HCT116 (cell line): Measurements from ENCODE around the gene CORO2B. TPM values are rescaled to one million over a fixed set of nuclear protein-coding genes. Genes with fewer than 3 reads are reported as not detected.

Experiments
- ATAC-seq: fragments of 200-7000 bp; cut with Tn5 transposase; 2 replicates; pipeline ENCODE4 v1.9.1; 2020; ENCODE audit warnings: mild to moderate bottlenecking, moderate library complexity
- BruUV-seq: library from RNA; stranded (reverse); fragments of 400-500 nt; replicated peaks from 2 replicates; lab custom pipeline; 2021; lab: Mats Ljungman, UMichigan
- CTCF ChIA-PET: fragments of 300-600 bp; sonication (Branson Sonifier 250); formaldehyde crosslinking; loops from one replicate; lab custom pipeline; 2021; ENCODE audit warnings: antibody characterized with exemption; lab: Charles Lee
- POLR2A ChIA-PET: fragments of 300-600, 350-600 bp; sonication (Branson Sonifier 250); formaldehyde crosslinking; loops from one replicate; lab custom pipeline; 2021; ENCODE audit warnings: antibody characterized with exemption; lab: Charles Lee
- RAD21 ChIA-PET, 2 experiments: fragments of 300-600 bp; sonication (Branson Sonifier 250); formaldehyde crosslinking; loops; one replicate each; lab custom pipeline; 2023; ENCODE audit warnings: low total read pairs in 2 of 2; ENCODE audit not compliant: uncharacterized antibody in 2 of 2, unreplicated experiment in 2 of 2, low non-redundant PET in 1 of 2; lab: Charles Lee
- DNase-seq: peaks from one replicate; pipeline ENCODE4 v3.0.0-alpha.2; 2010; ENCODE audit warnings: low read depth, low spot score
- H2AFZ ChIP-seq: fragments of 200-600 bp; shearing (Covaris generic), sonication (generic); 2 replicates; pipeline ENCODE4 v1.6.1; 2017; ENCODE audit warnings: low read depth, mixed run types, mixed read lengths, antibody characterized with exemption, low read length; ENCODE audit not compliant: poor library complexity, severe bottlenecking
- H3K27ac ChIP-seq: 2 replicates; pipeline ENCODE4 v1.5.1; 2012; ENCODE audit warnings: low read depth, low read length
- H3K27me3 ChIP-seq: fragments of 200-600 bp; sonication (generic); 2 replicates; pipeline ENCODE4 v1.6.1; 2016; ENCODE audit warnings: mixed run types, low read length, mixed read lengths; ENCODE audit not compliant: insufficient read depth
- H3K36me3 ChIP-seq, 2 experiments: fragments of 200-500 bp in 1 of 2; fragments of 200-600 bp in 1 of 2; sonication (Bioruptor generic) in 1 of 2; sonication (generic) in 1 of 2; 2 replicates each; pipeline versions ENCODE4 v1.5.1 to v1.6.1; 2014 to 2016; ENCODE audit warnings: low read length in 2 of 2, inconsistent platforms in 1 of 2, mixed read lengths in 1 of 2, mixed run types in 1 of 2; ENCODE audit not compliant: insufficient read depth in 2 of 2, control insufficient read depth in 1 of 2
- H3K4me1 ChIP-seq, 2 experiments: fragments of 200-600 bp in 1 of 2; sonication (generic) in 1 of 2; 2 replicates each; pipeline versions ENCODE4 v1.5.1 to v1.6.1; 2012 to 2017; ENCODE audit warnings: low read length in 2 of 2, inconsistent platforms in 1 of 2, mild to moderate bottlenecking in 1 of 2, mixed read lengths in 1 of 2, mixed run types in 1 of 2, moderate library complexity in 1 of 2; ENCODE audit not compliant: insufficient read depth in 2 of 2, control insufficient read depth in 1 of 2
- H3K4me2 ChIP-seq: fragments of 200-600 bp; sonication (generic); 2 replicates; pipeline ENCODE4 v1.6.1; 2017; ENCODE audit warnings: mixed run types, low read length, mixed read lengths
- H3K4me3 ChIP-seq, 2 experiments: fragments of 200-600 bp in 1 of 2; sonication (generic) in 1 of 2; replicated peaks in 1 of 2; 2 replicates each; pipeline ENCODE4 v1.5.1; 2011 to 2016; ENCODE audit warnings: low read length in 2 of 2, control low read depth in 1 of 2, low read depth in 1 of 2, mild to moderate bottlenecking in 1 of 2, mixed read lengths in 1 of 2, mixed run types in 1 of 2
- H3K79me2 ChIP-seq: fragments of 200-600 bp; sonication (generic); 2 replicates; pipeline ENCODE4 v1.6.1; 2017; ENCODE audit warnings: mild to moderate bottlenecking, mixed run types, low read length, moderate library complexity, mixed read lengths; ENCODE audit not compliant: insufficient read depth
- H3K9ac ChIP-seq: fragments of 200-600 bp; sonication (generic); 2 replicates; pipeline ENCODE4 v1.6.1; 2016; ENCODE audit warnings: low read length, mixed read lengths
- H3K9me2 ChIP-seq: fragments of 200-600 bp; sonication (generic), shearing (Covaris generic); 2 replicates; pipeline ENCODE4 v1.6.1; 2017; ENCODE audit warnings: mixed run types, mild to moderate bottlenecking, moderate library complexity; ENCODE audit not compliant: insufficient read depth
- H3K9me3 ChIP-seq, 2 experiments: fragments of 200-500 bp in 1 of 2; fragments of 200-600 bp in 1 of 2; sonication (Bioruptor generic) in 1 of 2; sonication (generic) in 1 of 2; 2 replicates each; pipeline ENCODE4 v1.6.1; 2014 to 2017; ENCODE audit warnings: low read length in 2 of 2, mixed read lengths in 2 of 2, inconsistent platforms in 1 of 2, low read depth in 1 of 2, mild to moderate bottlenecking in 1 of 2, mixed run types in 1 of 2, moderate library complexity in 1 of 2; ENCODE audit not compliant: control insufficient read depth in 1 of 2, insufficient read depth in 1 of 2
- H4K20me1 ChIP-seq: fragments of 200-600 bp; sonication (generic), shearing (Covaris generic); 2 replicates; pipeline ENCODE4 v1.6.1; 2017; ENCODE audit warnings: mixed run types, mild to moderate bottlenecking, moderate library complexity; ENCODE audit not compliant: insufficient read depth
- CBX3 ChIP-seq: IDR thresholded peaks from 2 replicates; pipeline ENCODE4 v1.6.1; 2012; ENCODE audit warnings: low read depth
- ELF1 ChIP-seq: IDR thresholded peaks from 2 replicates; pipeline ENCODE4 v1.6.1; 2012; ENCODE audit warnings: low read depth, borderline replicate concordance
- EZH2phosphoT487 ChIP-seq: fragments of 200-600 bp; IDR thresholded peaks from 2 replicates; pipeline ENCODE4 v1.6.1; 2018; ENCODE audit warnings: antibody characterized with exemption, borderline replicate concordance
- MAX ChIP-seq: IDR thresholded peaks from 2 replicates; pipeline ENCODE4 v1.6.1; 2012
- POLR2A ChIP-seq: IDR thresholded peaks from 2 replicates; pipeline ENCODE4 v1.7.0; 2011; ENCODE audit warnings: borderline replicate concordance; ENCODE audit not compliant: insufficient read depth, insufficient read length; ENCODE audit errors: extremely low read depth
- SIN3A ChIP-seq: IDR thresholded peaks from 2 replicates; pipeline ENCODE4 v1.6.1; 2012; ENCODE audit warnings: low read depth
- SP1 ChIP-seq: IDR thresholded peaks from 2 replicates; pipeline ENCODE4 v1.6.1; 2012; ENCODE audit warnings: low read depth
- SRF ChIP-seq: IDR thresholded peaks from 2 replicates; pipeline ENCODE4 v1.6.1; 2012; ENCODE audit warnings: low read depth
- YY1 ChIP-seq: IDR thresholded peaks from 2 replicates; pipeline ENCODE4 v1.6.1; 2011; ENCODE audit warnings: low read length, low read depth, moderate library complexity, mild to moderate bottlenecking; ENCODE audit not compliant: insufficient replicate concordance; ENCODE audit errors: extremely low read depth
- ZNF274 ChIP-seq: fragments of 200-500 bp; sonication (Bioruptor generic); IDR thresholded peaks from 2 replicates; pipeline ENCODE4 v1.6.1; 2014; ENCODE audit warnings: mild to moderate bottlenecking, low read depth, low read length, inconsistent platforms
- intact Hi-C: fragments of 100-400 bp; cut with micrococcal nuclease; formaldehyde crosslinking; loops from 2 replicates; pipeline ENCODE4 v1.10.0; 2022
- total RNA-seq: library from RNA; stranded (reverse); gene quantifications from one replicate; pipeline ENCODE4 v1.2.1, GENCODE V29; 2021; ENCODE audit not compliant: unreplicated experiment
- TF ChIP-seq, protein P1 (sequence below): IDR thresholded peaks from 2 replicates; pipeline ENCODE4 v1.6.1; 2011; ENCODE audit warnings: mild to moderate bottlenecking, low read length, moderate library complexity; ENCODE audit not compliant: insufficient replicate concordance; ENCODE audit errors: extremely low read depth

The CORO2B gene
- total RNA-seq, 1 experiment from 2014 or later, result 2.8 TPM

DNA sequence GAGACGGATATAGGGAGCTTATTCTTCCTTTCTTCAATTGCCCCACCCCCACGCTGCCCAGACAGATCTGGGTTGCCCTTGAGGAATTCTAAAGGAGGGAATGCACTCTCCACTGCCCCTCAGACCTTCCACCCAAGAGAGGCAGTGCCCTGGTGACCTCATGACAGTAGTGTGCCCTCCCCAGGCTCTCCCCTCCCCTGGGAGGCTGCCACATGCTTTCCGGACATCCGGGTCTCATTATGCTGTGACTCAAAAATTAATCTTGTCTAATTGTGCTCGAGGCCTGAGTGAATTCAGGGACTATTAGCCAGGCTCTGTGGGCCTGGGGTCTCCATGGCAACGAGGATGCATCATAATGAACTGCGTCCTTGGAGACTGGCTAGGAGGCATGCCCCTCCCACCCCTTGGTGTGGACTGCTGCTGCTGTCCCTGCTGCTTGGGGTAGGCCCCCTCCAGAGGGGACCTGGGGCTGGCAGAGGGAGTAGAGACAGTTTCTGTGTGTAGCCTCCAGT, 20.8 kb downstream of the CORO2B start:
- Histone ChIP-seq H3K27me3 (no peaks in the 10 kb centered on the region), H3K79me2 (no peaks in the 10 kb centered on the region), H3K9me3 (no peaks in the 10 kb centered on the region), H3K4me1 (peaks cover 5% of the 10 kb centered on the region in 2 experiments), H4K20me1 (no peaks in the 10 kb centered on the region), H2AFZ (no peak overlapping the region), H3K36me3 (no peaks in the 10 kb centered on the region), H3K9me2 (no peaks in the 10 kb centered on the region), H3K4me2 (no peak overlapping the region), H3K27ac (no peak overlapping the region), H3K4me3 (no peak overlapping the region), H3K9ac (no peak overlapping the region)
- POLR2A ChIA-PET, result no interaction called here
- CTCF ChIA-PET, result no interaction called here
- RAD21 ChIA-PET, result no interaction called here
- ATAC-seq (no peak), DNase-seq (no peak)
- TF ChIP-seq, protein P1, sequence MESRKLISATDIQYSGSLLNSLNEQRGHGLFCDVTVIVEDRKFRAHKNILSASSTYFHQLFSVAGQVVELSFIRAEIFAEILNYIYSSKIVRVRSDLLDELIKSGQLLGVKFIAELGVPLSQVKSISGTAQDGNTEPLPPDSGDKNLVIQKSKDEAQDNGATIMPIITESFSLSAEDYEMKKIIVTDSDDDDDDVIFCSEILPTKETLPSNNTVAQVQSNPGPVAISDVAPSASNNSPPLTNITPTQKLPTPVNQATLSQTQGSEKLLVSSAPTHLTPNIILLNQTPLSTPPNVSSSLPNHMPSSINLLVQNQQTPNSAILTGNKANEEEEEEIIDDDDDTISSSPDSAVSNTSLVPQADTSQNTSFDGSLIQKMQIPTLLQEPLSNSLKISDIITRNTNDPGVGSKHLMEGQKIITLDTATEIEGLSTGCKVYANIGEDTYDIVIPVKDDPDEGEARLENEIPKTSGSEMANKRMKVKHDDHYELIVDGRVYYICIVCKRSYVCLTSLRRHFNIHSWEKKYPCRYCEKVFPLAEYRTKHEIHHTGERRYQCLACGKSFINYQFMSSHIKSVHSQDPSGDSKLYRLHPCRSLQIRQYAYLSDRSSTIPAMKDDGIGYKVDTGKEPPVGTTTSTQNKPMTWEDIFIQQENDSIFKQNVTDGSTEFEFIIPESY, result no peak
- no peak for TF ChIP-seq YY1
- TF ChIP-seq SRF, result no peak
- no peak for TF ChIP-seq SP1
- TF ChIP-seq SIN3A, result no peak
- no peak for TF ChIP-seq ELF1
- no peak for TF ChIP-seq EZH2phosphoT487
- TF ChIP-seq ZNF274, result no peak
- no peak for TF ChIP-seq POLR2A
- TF ChIP-seq CBX3, result no peak
- no peak for TF ChIP-seq MAX
- intact Hi-C loops, result no loop called here
- no TSS peak for BruUV-seq
